H1 (cell line): Measurements from ENCODE around the gene RPS28. TPM values are rescaled to one million over a fixed set of nuclear protein-coding genes. Genes with fewer than 3 reads are reported as not detected.

Experiments
- SAP30 ChIP-seq: fragments of 300-600 bp; sonication (generic); IDR thresholded peaks from 2 replicates; pipeline ENCODE4 v1.7.1; 2012; ENCODE audit warnings: low read length, moderate library complexity, mild to moderate bottlenecking, inconsistent platforms; ENCODE audit not compliant: insufficient read depth, insufficient replicate concordance
- polyA plus RNA-seq, 7 experiments: library from polyadenylated mRNA; depleted of rRNA in 3 of 7; stranded (reverse) in 5 of 7; unstranded in 2 of 7; fragments of >200 nt in 5 of 7; fragments of 200-250 nt in 2 of 7; gene quantifications; 1 replicate in 5 of 7; 2 replicates in 1 of 7; 4 replicates in 1 of 7; pipeline versions ENCODE4 v1.2.1 to v1.2.3, GENCODE V29; 2011 to 2013; ENCODE audit warnings: missing spikeins in 2 of 7, mixed read lengths in 2 of 7
- total RNA-seq: library from RNA; stranded (reverse); fragmentation: NEBNext Ultra II Directional; extraction: Animal tissue kit (Norgen Biotek cat#: 25700); gene quantifications from 2 replicates; pipeline ENCODE4 v1.2.1, GENCODE V29; 2021
- TF ChIP-seq, protein P1 (sequence below): fragments of 300-600 bp; sonication (generic); IDR thresholded peaks from 2 replicates; pipeline ENCODE4 v1.7.1; 2012; ENCODE audit warnings: low read length, moderate library complexity, mild to moderate bottlenecking, inconsistent platforms; ENCODE audit not compliant: insufficient replicate concordance
- TF ChIP-seq, protein P2 (sequence below): IDR thresholded peaks from 2 replicates; pipeline ENCODE4 v1.6.1; 2011; ENCODE audit warnings: low read length, improper control_type of control experiment

The RPS28 gene
- total and polyA plus RNA-seq, 2 of the 8 experiments (the other 6 are each of a cell fraction or from before 2014, with no cell fraction given) = 1,241 to 1,699 TPM

DNA sequence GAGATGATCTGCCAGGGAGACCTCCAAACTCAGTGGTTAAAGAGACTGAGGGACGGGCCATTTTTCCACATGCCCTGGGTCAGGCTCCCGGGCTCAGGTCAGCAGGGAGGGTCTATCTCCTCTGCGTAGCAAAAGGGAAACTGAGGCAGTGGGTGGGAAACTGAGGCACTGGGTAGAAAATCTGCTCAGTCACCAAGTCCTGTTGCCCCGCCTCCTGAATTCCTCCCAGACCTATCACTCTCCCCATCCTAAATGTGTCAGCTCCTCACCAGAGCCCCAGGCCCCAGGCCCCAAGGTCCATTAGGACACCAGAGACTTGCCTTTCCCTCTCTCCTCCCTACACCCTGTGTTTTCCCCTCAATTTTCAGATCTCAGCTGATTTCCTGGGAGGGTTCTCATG lies 15.5 kb upstream of the RPS28 start (continued):
- TF ChIP-seq, protein P1, sequence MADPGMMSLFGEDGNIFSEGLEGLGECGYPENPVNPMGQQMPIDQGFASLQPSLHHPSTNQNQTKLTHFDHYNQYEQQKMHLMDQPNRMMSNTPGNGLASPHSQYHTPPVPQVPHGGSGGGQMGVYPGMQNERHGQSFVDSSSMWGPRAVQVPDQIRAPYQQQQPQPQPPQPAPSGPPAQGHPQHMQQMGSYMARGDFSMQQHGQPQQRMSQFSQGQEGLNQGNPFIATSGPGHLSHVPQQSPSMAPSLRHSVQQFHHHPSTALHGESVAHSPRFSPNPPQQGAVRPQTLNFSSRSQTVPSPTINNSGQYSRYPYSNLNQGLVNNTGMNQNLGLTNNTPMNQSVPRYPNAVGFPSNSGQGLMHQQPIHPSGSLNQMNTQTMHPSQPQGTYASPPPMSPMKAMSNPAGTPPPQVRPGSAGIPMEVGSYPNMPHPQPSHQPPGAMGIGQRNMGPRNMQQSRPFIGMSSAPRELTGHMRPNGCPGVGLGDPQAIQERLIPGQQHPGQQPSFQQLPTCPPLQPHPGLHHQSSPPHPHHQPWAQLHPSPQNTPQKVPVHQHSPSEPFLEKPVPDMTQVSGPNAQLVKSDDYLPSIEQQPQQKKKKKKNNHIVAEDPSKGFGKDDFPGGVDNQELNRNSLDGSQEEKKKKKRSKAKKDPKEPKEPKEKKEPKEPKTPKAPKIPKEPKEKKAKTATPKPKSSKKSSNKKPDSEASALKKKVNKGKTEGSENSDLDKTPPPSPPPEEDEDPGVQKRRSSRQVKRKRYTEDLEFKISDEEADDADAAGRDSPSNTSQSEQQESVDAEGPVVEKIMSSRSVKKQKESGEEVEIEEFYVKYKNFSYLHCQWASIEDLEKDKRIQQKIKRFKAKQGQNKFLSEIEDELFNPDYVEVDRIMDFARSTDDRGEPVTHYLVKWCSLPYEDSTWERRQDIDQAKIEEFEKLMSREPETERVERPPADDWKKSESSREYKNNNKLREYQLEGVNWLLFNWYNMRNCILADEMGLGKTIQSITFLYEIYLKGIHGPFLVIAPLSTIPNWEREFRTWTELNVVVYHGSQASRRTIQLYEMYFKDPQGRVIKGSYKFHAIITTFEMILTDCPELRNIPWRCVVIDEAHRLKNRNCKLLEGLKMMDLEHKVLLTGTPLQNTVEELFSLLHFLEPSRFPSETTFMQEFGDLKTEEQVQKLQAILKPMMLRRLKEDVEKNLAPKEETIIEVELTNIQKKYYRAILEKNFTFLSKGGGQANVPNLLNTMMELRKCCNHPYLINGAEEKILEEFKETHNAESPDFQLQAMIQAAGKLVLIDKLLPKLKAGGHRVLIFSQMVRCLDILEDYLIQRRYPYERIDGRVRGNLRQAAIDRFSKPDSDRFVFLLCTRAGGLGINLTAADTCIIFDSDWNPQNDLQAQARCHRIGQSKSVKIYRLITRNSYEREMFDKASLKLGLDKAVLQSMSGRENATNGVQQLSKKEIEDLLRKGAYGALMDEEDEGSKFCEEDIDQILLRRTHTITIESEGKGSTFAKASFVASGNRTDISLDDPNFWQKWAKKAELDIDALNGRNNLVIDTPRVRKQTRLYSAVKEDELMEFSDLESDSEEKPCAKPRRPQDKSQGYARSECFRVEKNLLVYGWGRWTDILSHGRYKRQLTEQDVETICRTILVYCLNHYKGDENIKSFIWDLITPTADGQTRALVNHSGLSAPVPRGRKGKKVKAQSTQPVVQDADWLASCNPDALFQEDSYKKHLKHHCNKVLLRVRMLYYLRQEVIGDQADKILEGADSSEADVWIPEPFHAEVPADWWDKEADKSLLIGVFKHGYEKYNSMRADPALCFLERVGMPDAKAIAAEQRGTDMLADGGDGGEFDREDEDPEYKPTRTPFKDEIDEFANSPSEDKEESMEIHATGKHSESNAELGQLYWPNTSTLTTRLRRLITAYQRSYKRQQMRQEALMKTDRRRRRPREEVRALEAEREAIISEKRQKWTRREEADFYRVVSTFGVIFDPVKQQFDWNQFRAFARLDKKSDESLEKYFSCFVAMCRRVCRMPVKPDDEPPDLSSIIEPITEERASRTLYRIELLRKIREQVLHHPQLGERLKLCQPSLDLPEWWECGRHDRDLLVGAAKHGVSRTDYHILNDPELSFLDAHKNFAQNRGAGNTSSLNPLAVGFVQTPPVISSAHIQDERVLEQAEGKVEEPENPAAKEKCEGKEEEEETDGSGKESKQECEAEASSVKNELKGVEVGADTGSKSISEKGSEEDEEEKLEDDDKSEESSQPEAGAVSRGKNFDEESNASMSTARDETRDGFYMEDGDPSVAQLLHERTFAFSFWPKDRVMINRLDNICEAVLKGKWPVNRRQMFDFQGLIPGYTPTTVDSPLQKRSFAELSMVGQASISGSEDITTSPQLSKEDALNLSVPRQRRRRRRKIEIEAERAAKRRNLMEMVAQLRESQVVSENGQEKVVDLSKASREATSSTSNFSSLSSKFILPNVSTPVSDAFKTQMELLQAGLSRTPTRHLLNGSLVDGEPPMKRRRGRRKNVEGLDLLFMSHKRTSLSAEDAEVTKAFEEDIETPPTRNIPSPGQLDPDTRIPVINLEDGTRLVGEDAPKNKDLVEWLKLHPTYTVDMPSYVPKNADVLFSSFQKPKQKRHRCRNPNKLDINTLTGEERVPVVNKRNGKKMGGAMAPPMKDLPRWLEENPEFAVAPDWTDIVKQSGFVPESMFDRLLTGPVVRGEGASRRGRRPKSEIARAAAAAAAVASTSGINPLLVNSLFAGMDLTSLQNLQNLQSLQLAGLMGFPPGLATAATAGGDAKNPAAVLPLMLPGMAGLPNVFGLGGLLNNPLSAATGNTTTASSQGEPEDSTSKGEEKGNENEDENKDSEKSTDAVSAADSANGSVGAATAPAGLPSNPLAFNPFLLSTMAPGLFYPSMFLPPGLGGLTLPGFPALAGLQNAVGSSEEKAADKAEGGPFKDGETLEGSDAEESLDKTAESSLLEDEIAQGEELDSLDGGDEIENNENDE = no peak
- TF ChIP-seq, protein P2, sequence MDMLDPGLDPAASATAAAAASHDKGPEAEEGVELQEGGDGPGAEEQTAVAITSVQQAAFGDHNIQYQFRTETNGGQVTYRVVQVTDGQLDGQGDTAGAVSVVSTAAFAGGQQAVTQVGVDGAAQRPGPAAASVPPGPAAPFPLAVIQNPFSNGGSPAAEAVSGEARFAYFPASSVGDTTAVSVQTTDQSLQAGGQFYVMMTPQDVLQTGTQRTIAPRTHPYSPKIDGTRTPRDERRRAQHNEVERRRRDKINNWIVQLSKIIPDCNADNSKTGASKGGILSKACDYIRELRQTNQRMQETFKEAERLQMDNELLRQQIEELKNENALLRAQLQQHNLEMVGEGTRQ = no peak
- no peak for TF ChIP-seq SAP30
